ENCODE results near the gene FOLR3.

GRCh38 chr11:72173291-72173690 is 37.8 kb downstream of the FOLR3 start:
- TF ChIP-seq EZH2phosphoT487 (IDR thresholded peaks at IDR 0.05; ENCODE audit: borderline replicate concordance) (no peak), RAD21 (IDR thresholded peaks at IDR 0.05; ENCODE audit: low read depth) (no peak), ZNF274 (IDR thresholded peaks at IDR 0.05; ENCODE audit: low read depth, low read length) (no peak), POLR2A (IDR thresholded peaks at IDR 0.05; ENCODE audit: borderline replicate concordance, extremely low read depth, insufficient read depth, insufficient read length) (no peak), ZFX (IDR thresholded peaks at IDR 0.05) (no peak), CEBPB (IDR thresholded peaks at IDR 0.05; ENCODE audit: low read depth) (no peak), SRF (IDR thresholded peaks at IDR 0.05; ENCODE audit: low read depth) (no peak), CTCF (IDR thresholded peaks at IDR 0.05 in 2 of 3, conservative IDR thresholded peaks at IDR 0.05 in 1 of 3; ENCODE audit: borderline replicate concordance in 1 of 3, insufficient read depth in 1 of 3, low read depth in 2 of 3, low read length in 2 of 3) (no peak), TCF7L2 (IDR thresholded peaks at IDR 0.05; ENCODE audit: borderline replicate concordance, extremely low read depth, insufficient read depth, insufficient read length) (no peak), EZH2 (IDR thresholded peaks at IDR 0.05) (no peak), MAX (IDR thresholded peaks at IDR 0.05) (no peak)

Data from HCT116 (cell line).